ENCODE data around the gene PPP2R2C.

PPP2R2C gene

DNA sequence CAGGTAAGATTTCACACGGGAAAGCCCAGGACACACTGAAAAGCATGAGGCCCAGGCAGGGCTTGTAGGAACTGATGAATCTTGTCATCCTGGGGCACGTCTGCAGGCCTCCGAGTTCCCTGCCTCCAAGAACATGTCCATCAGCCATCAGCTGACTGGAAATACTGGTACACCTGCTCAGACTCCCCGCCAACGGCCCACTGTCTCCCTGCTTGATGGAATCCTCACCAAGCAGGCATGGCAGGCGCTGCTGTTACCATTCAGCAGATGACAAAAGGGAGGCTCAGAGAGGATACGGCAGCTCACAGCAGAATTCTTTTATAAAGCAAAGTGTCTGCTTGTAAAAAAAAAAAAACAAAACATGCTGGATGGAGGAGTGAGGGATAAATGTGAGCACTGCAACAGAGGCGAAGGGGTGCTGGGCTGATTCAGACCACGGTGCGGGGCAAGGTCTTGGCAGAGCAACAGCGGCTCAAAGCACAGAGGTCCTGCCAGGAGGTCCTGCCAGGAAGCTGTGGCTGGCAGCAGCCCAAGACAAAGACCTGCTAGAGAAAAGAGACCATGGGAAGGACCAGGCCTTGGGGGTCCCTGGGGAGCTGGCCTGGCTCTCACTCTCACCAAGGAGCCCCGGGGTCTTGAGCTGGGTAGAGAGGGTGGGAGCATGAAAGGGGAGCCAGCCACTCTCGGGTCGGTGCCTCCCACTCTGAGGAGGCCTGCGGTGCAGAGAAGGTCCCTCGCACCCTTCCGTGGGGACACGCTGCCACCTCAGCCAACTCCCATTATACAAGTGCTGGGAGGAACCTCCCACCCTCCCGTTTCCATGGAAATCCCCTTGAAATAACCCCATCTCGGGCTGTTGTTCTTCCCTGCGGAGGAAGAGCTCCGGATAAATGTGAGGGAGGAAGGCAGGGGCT lies 25.6 kb downstream of the PPP2R2C start:
- no peak for DNase-seq

DNA sequence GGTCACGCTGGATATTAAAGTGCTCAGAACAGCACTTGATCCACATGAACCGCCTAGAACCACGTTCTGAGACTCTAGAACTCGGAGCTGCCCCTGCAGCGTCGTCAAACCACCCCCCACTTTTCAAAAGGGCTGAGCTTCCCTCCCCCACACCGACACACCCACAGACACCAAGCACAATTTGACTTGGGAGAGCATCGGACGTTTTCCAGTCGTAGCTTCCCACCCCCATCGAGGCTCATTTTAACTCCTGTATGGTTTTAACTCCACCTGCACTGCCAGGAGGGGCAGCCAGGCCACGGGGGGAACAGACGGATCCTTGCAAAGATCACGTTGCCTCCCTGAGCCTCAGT lies 26.3 kb downstream of the PPP2R2C start:
- DNase-seq = no peak

DNA sequence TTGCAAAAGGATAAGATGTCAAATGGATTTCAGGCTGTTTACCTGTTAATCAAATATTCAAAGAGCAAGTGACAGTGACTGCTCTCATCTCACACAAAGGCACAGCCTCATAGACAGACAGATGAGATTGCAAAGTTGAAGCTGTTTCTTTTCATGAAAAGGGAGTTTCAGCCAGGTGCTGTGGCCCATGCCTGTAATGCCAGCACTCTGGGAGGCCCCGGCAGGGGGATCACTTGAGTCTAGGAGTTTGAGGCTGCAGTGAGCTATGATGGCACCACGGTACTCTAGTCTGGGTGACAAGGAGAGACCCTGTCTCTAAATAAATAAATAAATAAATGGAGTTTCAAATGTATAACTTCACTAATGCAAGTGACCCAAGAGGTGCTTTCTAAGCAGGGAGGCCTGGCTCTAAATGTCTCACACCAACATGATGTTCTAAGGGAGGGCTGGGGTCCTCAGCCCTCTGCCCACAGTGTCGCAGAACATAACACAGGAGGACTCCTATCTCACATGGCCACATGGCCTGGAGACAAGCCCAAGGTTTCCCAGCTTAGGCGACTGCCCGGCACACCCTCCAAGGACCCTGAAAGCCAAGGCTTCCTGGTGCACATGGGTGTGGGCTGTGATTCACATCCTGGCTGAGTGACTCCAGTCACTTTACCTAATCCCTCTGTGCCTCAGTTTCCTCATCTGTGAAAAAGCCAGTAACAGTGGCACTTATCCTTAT lies 26.8 kb downstream of the PPP2R2C start:
- no peak for DNase-seq

DNA sequence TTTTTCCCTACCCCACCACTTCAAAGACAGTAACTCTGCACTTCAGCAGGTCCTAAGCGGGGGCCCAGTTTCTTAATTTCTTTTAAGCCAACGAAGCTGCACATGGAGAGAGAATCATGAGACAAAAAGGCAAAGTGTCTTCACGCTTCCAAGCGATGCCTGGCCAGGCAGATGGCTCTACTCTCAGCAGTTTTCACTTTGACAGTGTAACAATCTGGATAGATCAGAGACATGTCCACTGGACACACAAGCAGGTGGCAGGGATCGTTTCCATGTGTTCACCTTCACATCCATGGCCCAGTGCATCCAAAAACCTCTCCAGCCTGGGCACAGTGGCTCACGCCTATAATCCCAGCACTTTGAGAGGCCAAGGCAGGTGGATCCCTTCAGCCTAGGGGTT lies 27.8 kb downstream of the PPP2R2C start:
- DNase-seq = no peak

DNA sequence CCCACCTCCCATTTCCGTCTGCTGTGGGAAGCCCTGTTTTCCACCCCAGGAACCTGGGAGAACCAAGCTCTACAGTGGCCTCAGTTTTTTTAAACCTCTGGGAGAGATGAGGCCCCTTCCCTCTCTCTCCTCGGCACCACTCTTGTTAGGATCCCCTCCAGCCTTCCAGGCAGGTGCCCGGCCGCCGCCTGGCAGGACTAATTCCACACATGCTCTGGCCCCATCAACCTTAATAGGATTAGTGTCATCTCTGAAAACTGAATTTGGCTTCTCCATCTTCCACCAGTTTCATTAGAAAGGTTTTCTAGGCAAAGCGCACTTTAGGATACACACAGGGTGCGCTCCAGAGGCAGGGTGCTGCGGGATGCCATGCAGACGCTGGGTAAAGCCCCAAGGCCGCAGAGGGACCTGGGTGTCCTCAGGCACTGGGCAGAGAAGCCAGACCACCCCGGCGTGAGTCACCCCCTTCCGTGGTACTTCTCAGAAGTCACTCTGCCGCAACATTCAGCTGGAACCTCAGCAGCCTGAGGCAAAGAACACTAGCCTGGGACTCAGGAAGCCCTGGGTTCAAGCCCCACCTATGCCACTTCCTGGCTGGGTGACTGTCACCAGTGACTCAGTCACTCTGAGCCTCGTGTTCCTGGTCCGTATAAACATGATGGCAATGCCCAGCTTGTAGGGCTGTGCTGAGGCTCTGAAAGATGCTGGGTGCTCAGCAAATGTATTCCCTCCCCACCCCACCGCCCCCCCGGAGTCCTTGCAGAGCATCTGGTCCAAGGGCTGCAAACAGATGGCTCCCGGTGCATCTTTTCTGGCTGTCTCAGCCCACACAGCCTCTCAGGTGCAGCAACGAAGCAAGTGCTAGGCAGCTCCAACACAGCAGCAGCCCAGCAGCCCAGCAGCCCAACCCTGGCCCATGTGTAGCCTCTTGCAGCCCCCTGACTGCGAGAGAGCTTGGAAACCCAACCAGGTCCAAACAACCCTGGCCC lies 29.1 kb downstream of the PPP2R2C start:
- no peak for DNase-seq

DNA sequence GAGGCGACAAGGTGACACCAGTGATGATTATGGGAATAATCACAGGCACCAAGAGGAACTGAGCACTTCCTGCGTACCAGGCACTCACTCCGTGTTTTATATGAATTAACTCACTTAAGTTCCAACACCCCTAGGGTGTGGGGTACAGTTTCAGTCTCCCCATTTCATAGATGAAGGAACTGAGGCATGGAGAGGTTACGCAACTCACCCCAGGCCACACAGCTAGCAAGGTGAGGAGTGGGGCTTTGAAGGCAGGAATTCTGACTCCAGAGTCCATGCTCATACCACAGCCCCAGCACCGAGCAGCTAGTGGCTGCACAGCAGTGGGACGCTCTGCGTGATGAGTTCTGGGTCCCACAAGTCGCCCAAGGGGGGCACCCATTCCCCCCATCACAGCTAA lies 29.9 kb downstream of the PPP2R2C start:
- no peak for DNase-seq

DNA sequence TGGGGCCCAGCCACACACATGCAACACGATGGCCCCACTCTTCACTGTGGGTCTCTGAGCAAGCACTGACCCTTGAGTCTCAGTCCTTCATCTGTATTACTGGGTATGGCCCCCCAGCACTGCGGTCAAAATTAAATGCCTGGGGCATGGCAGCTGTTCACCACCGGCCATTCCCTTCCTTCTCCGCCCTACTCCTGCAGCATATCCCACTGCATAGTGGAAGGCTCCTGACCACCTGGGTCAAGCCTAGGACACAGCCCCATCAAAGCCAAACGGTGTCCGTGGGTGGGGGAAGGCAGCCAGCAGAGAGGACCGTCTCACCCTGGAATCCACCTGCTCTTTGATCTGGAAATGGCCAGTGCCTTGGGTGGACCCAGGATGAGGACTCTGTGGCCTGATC lies 30.7 kb downstream of the PPP2R2C start:
- DNase-seq = no peak

DNA sequence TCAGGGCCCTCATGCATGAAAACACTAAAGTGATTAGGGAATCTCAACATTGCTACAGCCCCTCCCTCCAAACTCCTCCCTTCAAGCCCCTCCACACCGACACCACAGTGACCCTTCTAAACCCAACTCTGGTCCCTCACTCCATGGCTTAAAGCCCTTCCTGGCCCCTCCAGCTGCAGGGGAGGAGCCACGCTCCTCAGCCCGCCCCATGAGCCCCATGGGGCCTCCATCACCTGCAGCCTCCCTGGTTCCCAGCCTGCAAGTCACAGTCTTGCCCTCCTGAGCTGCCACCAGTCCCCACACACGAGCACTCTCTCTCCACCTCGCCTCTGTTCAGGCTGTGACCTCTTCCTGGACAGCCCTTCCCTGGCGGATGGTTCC lies 31.2 kb downstream of the PPP2R2C start:
- DNase-seq = no peak

DNA sequence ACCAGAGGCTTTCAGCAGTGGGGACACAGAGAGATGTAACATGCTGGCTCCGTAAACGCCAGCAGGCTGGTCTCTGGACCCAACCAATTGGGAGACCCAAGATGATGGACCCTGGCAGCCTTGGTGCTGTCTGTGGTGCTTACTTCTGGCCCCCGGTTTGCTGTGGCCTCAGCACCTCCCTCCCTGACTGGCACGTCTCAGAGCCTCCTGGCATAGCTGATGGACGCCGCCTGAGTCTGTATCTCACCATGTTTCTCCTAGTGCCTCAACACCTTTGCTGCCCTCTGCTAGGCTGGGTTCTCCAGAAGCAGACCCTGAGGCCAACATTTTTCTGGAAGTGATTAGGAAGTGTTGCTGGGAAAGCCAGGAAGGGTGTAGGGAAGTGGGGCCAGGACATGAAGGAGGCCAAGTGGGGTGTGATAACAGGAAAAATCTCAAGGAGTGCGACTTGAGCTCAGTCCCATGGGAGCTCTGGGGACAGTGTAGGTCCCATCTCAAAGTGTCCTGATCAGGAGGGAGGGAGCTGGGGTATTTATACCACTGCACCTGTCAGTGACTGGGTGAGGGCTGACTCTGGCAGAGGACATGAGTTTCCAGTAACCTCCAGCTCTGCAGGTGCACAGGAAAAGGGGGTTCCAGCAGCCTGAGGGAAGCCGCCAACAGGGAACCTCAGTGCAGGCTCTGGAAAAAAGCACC lies 31.8 kb downstream of the PPP2R2C start:
- no peak for DNase-seq

DNA sequence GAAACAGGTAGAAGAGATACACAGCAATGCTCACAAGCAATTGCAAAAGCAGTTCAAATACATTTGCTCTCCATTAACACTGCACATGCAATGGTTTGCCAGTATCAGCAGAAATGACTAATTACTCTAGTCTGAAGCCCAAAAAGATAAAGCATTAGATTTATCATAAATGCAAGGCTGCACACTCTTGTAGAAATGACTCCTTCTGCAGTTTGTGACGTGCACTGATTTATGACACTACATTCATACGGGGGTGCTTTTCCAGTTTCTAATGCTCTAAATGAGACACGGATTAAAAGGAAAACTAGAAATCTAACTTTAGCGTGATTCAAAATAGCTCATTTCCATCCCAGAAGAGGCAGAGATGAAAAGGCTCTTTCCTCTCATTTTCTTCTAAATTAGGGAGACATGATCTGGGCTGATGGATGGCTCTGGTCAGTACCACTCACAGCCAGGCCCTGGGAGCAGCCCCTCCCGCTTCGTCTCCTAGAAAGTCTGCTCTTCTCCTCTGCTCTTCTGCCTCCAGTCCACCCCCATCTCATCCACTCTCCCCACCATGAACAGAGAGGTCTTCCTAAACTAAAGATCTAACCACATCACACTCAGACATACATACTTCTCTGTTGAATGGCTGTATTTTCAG lies 33.2 kb downstream of the PPP2R2C start:
- no peak for DNase-seq

DNA sequence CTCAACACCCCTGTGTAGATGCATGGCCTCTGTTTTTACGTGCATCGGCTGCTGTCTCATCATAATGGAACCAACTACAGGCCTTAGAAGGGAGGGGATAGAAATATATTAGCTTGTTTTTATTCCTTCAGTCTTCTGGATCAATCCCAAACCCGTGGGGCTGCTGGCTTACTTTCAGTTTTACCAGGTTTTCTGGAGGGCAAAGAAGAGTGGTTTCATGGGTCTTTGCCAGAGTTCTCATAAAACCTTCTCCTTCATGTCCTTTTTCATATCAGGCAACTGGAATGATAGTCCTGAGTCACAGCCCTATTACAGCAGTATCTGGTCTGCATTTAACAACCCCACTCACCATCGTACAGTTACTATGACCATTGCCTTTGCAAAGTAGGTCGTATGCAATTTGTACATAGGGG lies 34.6 kb downstream of the PPP2R2C start:
- DNase-seq = no peak

DNA sequence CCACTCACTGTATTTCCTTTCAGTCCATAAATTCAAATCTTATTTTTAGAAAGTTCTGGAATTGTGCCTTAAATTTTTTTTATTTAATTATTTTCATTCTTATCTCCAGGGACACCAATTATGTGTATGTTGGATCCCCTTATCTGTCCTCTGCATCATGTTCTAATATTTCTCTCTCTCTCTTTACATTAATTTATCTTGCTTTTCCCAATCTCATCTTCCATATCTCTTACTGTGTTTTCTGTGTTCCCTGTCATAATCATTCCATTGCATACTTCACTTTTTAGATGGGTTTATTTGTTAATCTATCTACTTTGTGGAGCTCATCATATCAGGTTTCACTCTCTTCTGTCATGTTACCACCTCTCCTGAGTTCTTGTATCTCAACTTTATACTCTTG lies 37.4 kb downstream of the PPP2R2C start:
- no peak for DNase-seq

DNA sequence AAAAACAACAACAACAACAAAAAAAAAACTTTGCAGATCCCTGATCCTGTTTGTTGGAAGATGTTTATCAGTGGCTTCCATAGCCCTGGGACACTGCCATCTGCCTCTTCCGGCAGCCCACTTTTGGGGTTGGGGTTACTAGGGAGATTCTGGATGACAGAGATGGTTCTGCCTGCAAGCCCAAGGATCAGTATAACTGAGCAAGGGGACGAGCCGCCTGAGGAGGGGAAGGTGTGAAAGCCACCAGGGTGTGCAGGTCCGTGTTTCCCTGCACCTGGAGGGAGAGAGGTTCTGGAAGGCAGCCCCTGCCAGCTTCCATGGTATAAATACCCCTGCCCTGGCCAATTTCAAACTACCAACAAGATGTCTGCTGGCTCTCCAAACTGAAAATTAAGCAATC lies 41.5 kb downstream of the PPP2R2C start:
- no peak for DNase-seq

DNA sequence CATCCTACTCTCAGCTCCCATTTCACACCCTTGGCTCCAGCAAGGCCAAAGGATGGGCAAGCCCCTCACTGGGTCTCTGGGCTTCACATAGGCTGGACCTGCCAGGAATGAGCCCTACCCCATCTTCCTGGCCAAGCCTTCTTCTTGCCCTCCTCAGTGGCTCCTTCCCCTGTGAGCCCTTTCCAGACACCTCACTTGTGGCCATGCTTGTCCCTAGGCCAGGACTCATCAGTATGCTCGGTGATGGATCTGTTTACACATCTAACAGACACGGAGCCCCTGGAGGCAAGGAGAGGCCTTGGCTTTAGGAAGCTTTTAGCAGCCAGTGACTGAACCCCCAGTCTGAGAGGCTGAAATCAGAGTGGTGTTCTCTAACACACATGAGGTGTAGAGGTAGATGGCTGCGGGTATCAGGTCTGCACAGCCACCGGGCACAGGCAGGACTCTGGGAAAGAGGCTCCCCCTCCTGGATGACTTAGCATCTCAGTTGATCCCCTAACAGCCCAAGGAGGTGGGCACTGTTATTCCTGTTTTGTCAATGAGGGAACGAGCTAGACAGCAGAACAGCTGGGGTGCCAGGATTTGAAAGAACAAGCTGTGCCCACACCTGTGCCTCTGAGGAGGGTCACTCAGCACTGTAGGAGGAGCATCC lies 44.8 kb downstream of the PPP2R2C start:
- no peak for DNase-seq

DNA sequence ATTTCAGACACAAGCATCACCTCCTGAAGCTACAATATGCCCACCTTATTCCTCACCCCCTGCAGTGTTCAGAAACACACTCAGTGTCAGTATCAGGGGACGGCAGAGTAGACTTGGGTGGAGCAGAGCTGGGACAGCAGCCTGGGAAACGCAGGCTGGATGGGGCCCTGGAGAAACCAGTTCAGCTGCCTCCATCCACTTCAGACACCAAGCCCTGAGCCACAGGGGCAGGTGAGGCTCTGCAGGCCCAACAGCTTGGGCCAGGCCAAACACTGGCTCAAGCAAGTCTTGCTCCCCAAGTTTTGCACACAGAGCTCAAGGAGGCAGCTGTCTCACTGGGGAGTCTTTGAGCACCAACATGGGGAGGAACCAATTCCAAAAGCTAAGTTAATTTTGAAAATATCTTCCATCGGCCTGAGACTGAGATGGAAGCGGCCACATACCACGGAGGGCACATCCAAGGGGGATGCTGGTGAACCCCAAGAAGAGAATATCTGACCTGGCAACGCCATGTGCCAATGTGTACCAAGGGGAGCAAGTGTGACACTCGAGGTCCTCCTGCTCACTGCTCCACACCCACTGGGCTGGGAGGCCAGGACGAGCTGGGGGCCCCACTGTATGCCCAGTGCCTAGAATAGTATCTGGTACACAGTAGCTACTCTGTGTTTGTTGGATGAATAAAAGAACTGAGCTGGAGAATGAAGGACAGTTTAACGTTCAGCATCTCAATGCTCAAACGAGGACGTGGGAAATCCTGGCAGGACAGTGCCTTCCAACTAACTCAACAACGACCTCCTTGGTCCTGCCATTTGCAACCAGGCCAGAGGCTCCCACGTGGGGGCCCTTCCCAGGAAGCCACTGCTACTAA lies 45.6 kb downstream of the PPP2R2C start:
- no peak for DNase-seq

DNA sequence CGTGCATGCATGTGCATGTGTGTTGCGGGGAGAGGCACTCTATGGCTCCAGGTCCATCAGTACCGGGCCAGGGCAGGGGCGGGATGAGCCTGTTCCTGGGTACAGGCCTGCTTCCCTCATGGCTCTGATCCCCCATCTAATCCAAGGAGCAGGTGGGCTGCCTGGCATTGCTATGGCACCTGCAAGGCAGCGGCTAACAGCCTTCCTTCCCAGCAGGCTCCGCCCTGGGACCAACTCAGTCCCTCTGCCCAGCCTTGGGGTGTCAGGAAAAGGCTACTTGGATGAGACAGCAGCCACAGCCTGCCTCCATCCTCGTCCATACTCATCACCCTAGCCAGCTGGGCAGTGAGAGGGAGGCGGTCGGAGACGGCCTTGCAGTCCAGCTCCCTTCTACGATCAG lies 46.5 kb downstream of the PPP2R2C start:
- DNase-seq = no peak

DNA sequence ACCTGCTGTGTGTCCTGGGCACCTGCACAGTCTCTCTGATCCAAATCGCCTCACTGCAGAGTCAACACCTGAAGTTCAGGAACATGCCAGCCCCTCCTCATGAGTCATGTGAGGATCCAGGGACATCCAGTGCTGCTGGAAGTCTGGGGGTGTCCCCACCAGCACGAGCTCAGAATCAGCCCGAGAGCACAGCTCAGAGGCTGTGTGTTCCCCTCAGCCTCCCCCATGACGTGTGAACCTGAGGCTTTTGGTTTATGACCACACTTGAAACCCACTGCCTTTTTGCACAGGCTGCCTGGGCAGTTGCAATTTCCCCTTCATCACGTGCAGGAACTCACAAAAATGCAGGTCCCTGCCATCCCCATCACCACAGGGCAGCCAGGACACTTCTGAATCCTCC lies 47.1 kb downstream of the PPP2R2C start:
- DNase-seq = no peak

DNA sequence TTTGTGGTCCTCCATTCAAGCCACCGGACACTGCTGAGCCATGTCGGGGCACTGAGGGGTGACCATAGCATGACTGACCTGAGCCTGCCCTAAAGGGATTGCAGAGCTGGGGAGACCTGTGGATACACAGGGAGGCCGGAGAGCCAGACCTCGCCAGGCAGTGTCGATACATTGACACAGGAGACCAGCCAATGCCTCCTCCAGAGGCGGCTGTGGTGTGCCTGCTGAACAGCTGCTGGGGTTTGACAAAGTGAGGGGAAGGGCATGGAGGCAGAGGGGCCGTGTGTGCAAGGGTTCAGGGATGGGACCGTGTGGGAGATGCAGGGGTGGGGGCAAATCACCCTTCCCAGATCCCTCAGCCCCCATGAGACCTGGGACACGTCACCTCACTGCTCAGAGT lies 48.0 kb downstream of the PPP2R2C start:
- no peak for DNase-seq

DNA sequence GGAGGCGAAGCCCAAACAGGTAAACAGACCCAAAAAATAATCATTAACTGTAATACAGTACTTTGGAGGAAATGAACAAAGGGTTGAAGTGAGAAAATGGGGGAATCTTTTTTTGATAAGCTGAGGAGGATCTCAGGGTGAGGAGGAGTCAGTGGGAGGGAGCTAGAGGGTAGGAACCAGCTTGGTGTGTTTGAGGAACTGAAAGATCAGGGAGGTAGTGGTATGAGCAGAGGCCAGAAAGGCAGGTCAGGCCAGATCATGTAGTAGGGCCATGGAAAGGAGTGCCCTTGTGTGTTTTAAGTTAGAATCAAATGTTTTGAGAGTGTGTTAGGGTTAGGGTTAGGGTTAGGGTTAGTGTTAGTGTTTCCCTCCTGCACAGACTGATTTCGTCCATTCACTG lies 48.8 kb downstream of the PPP2R2C start:
- no peak for DNase-seq

DNA sequence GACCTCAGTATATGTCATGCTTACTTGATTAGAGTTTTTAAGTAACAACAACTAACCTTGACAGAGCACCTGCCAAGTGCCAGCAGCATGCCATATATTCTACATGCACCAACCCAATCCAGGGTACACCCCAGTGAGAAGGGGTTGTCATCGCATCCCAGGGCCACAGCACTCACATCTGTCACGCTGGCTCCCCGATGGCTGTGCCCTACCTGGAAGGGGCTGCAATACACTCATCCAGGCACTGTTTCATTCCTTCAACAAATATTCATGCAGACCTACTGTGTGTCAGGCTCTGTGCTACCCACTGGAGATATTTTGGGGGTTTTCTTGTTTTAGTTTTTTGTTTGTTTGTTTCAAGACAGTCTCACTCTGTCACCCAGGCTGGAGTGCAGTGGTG lies 49.5 kb downstream of the PPP2R2C start:
- no peak for DNase-seq

DNA sequence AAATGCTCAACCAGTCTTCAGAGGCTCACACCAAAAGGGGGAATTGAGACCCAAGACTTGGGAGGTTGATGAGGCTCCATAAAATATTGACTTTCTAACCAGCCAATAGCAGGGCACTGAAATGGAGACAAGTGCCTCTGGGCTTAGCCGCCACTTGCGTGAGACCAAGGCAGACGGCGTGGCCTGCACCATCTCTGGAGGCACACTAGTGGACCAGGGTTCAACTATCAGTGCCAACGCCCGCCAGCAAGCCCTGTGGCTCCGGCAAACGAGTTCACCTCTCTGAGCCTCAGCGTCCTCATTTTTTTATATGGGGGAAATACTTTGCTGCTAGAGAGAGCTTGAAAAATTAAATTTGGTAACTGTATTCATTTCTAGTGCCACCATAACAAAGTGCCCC lies 50.3 kb downstream of the PPP2R2C start:
- DNase-seq = no peak
